WTC11 (cell line): Measurements from ENCODE around the gene SAMD9.

ENCODE experiments used
- NR2C2 ChIP-seq: sonication (generic); formaldehyde crosslinking; IDR thresholded peaks from 2 replicates; pipeline ENCODE4 v1.8.0; 2022; ENCODE audit warnings: mild to moderate bottlenecking, missing genetic modification reagents
- SOX15 ChIP-seq: fragments of 250-450 bp; sonication (Bioruptor Pico); IDR thresholded peaks from 2 replicates; pipeline ENCODE4 v1.9.0; 2021; ENCODE audit warnings: mild to moderate bottlenecking
- TEAD4 ChIP-seq: sonication (generic); formaldehyde crosslinking; IDR thresholded peaks from 2 replicates; pipeline ENCODE4 v1.8.0; 2022; ENCODE audit warnings: mild to moderate bottlenecking, missing genetic modification reagents
- TF ChIP-seq, protein P1 (sequence below): fragments of 200-600 bp; IDR thresholded peaks from 2 replicates; pipeline ENCODE4 v1.8.0; 2022; ENCODE audit warnings: antibody characterized with exemption
- TF ChIP-seq, protein P2 (sequence below): sonication (generic); formaldehyde crosslinking; IDR thresholded peaks from 2 replicates; pipeline ENCODE4 v1.8.0; 2022; ENCODE audit warnings: missing genetic modification reagents

DNA sequence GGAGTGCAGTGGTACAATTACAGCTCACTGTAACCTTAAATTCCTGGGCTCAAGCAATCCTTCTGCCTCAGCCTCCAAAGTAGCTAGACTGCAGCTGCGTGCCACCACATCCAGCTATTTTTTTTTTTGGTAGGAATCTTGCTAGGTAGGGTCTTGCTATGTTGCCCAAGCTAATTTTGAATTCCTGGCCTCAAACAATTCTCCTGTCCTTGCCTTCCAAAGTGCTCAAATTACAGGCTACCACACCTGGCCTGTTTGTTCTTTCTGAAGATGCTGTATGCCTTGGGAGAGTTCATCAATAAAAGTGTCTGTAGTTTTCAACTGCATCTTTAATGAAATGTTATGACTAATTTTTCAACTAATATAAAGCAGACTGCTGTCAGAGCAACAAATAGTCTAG is 452 bp downstream of the SAMD9 start:
- TF ChIP-seq SOX15 (CRISPR knock-in tag): no peak
- TF ChIP-seq, protein P1, sequence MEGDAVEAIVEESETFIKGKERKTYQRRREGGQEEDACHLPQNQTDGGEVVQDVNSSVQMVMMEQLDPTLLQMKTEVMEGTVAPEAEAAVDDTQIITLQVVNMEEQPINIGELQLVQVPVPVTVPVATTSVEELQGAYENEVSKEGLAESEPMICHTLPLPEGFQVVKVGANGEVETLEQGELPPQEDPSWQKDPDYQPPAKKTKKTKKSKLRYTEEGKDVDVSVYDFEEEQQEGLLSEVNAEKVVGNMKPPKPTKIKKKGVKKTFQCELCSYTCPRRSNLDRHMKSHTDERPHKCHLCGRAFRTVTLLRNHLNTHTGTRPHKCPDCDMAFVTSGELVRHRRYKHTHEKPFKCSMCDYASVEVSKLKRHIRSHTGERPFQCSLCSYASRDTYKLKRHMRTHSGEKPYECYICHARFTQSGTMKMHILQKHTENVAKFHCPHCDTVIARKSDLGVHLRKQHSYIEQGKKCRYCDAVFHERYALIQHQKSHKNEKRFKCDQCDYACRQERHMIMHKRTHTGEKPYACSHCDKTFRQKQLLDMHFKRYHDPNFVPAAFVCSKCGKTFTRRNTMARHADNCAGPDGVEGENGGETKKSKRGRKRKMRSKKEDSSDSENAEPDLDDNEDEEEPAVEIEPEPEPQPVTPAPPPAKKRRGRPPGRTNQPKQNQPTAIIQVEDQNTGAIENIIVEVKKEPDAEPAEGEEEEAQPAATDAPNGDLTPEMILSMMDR: no peak
- TF ChIP-seq TEAD4 (CRISPR knock-in tag): no peak
- TF ChIP-seq, protein P2, sequence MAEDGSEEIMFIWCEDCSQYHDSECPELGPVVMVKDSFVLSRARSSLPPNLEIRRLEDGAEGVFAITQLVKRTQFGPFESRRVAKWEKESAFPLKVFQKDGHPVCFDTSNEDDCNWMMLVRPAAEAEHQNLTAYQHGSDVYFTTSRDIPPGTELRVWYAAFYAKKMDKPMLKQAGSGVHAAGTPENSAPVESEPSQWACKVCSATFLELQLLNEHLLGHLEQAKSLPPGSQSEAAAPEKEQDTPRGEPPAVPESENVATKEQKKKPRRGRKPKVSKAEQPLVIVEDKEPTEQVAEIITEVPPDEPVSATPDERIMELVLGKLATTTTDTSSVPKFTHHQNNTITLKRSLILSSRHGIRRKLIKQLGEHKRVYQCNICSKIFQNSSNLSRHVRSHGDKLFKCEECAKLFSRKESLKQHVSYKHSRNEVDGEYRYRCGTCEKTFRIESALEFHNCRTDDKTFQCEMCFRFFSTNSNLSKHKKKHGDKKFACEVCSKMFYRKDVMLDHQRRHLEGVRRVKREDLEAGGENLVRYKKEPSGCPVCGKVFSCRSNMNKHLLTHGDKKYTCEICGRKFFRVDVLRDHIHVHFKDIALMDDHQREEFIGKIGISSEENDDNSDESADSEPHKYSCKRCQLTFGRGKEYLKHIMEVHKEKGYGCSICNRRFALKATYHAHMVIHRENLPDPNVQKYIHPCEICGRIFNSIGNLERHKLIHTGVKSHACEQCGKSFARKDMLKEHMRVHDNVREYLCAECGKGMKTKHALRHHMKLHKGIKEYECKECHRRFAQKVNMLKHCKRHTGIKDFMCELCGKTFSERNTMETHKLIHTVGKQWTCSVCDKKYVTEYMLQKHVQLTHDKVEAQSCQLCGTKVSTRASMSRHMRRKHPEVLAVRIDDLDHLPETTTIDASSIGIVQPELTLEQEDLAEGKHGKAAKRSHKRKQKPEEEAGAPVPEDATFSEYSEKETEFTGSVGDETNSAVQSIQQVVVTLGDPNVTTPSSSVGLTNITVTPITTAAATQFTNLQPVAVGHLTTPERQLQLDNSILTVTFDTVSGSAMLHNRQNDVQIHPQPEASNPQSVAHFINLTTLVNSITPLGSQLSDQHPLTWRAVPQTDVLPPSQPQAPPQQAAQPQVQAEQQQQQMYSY (CRISPR knock-in tag): no peak
- no peak for TF ChIP-seq NR2C2 (CRISPR knock-in tag)
